HEK293 (cell line): ENCODE measurements around the gene SH3BP4.

Experiments used
- CTCF ChIP-seq: fragments of 450-650 bp; formaldehyde crosslinking; IDR thresholded peaks from 2 replicates; pipeline ENCODE4 v1.5.1; 2016; ENCODE audit warnings: missing biosample characterization, missing genetic modification characterization
- REST ChIP-seq: fragments of 450-650 bp; formaldehyde crosslinking; IDR thresholded peaks from 2 replicates; pipeline ENCODE4 v1.5.1; 2016; ENCODE audit warnings: missing biosample characterization, missing genetic modification characterization
- TCF7L2 ChIP-seq: IDR thresholded peaks from 2 replicates; pipeline ENCODE4 v1.6.1; 2011; ENCODE audit warnings: low read depth, mild to moderate bottlenecking, inconsistent platforms, low read length, moderate library complexity, borderline replicate concordance
- YY1 ChIP-seq: fragments of 450-650 bp; formaldehyde crosslinking; IDR thresholded peaks from 2 replicates; pipeline ENCODE4 v1.5.1; 2018; ENCODE audit warnings: missing biosample characterization, missing genetic modification characterization
- ZBTB1 ChIP-seq: fragments of 450-650 bp; formaldehyde crosslinking; IDR thresholded peaks from 2 replicates; pipeline ENCODE4 v1.5.1; 2016; ENCODE audit warnings: missing biosample characterization, missing genetic modification characterization
- ZNF24 ChIP-seq: fragments of 450-650 bp; formaldehyde crosslinking; IDR thresholded peaks from 2 replicates; pipeline ENCODE4 v1.5.1; 2016; ENCODE audit warnings: missing biosample characterization, missing genetic modification characterization
- ZNF274 ChIP-seq, 2 experiments: fragments of 200-500 bp in 1 of 2; fragments of 450-650 bp in 1 of 2; sonication (Bioruptor generic) in 1 of 2; formaldehyde crosslinking in 1 of 2; IDR thresholded peaks; 2 replicates each; pipeline versions ENCODE4 v1.5.1 to v1.6.1; 2014 to 2016; ENCODE audit warnings: borderline replicate concordance in 1 of 2, inconsistent platforms in 1 of 2, low read length in 1 of 2, missing biosample characterization in 1 of 2, missing genetic modification characterization in 1 of 2
- ZNF362 ChIP-seq: fragments of 450-650 bp; formaldehyde crosslinking; IDR thresholded peaks from 2 replicates; pipeline ENCODE4 v1.5.1; 2016; ENCODE audit warnings: missing biosample characterization, missing genetic modification characterization
- ZNF398 ChIP-seq: fragments of 450-650 bp; formaldehyde crosslinking; IDR thresholded peaks from 2 replicates; pipeline ENCODE4 v1.5.1; 2017; ENCODE audit warnings: missing biosample characterization, missing genetic modification characterization
- ZNF513 ChIP-seq: fragments of 450-650 bp; IDR thresholded peaks from 2 replicates; pipeline ENCODE4 v1.5.1; 2018; ENCODE audit warnings: missing biosample characterization, missing genetic modification characterization
- ZNF571 ChIP-seq: fragments of 450-650 bp; formaldehyde crosslinking; IDR thresholded peaks from 2 replicates; pipeline ENCODE4 v1.5.0; 2017; ENCODE audit warnings: missing biosample characterization, missing genetic modification characterization
- ZNF639 ChIP-seq: fragments of 450-650 bp; formaldehyde crosslinking; IDR thresholded peaks from 2 replicates; pipeline ENCODE4 v1.5.1; 2016; ENCODE audit warnings: missing biosample characterization, missing genetic modification characterization
- ZSCAN5A ChIP-seq: fragments of 450-650 bp; formaldehyde crosslinking; IDR thresholded peaks from 2 replicates; pipeline ENCODE4 v1.5.1; 2016; ENCODE audit warnings: missing biosample characterization, missing genetic modification characterization

- TF ChIP-seq ZSCAN5A (tag by site-specific recombination): no peak
- no peak for TF ChIP-seq TCF7L2
- TF ChIP-seq REST (tag by site-specific recombination): no peak
- TF ChIP-seq ZBTB1 (tag by site-specific recombination): no peak
- no peak for TF ChIP-seq CTCF (tag by site-specific recombination)
- TF ChIP-seq ZNF639 (tag by site-specific recombination): no peak
- no peak for TF ChIP-seq ZNF362 (tag by site-specific recombination)
- no peak for TF ChIP-seq ZNF398
- no peak for TF ChIP-seq YY1 (tag by site-specific recombination)
- no peak for TF ChIP-seq ZNF274 (IDR thresholded peaks at IDR 0.05; ENCODE audit: low read length)
- TF ChIP-seq ZNF274 (tag by site-specific recombination; IDR thresholded peaks at IDR 0.05; ENCODE audit: borderline replicate concordance): no peak
- no peak for TF ChIP-seq ZNF571 (tag by site-specific recombination)
- no peak for TF ChIP-seq ZNF513
- no peak for TF ChIP-seq ZNF24 (tag by site-specific recombination)
These were observed 45.6 kb downstream of the SH3BP4 start for GRCh38 chr2:234997389-234997788.
